ENCODE data around the gene UTS2.

GRCh38 chr1:7826363-7826762 lies 26.5 kb downstream of the UTS2 start:
- TF ChIP-seq CTCF (IDR thresholded peaks at IDR 0.05), result no peak
- TF ChIP-seq POLR2AphosphoS5 (IDR thresholded peaks at IDR 0.05), result no peak
